ENCODE results near the gene EXOC3L4. TPM values are rescaled to one million over a fixed set of nuclear protein-coding genes. Genes with fewer than 3 reads are reported as not detected.

Gene EXOC3L4
- total RNA-seq, 6 experiments from 2014 or later, result 0.45 TPM; not detected in 5

GRCh38 chr14:103125098-103126070 is 30.9 kb downstream of the EXOC3L4 start:
- H3K9me3 Mint-ChIP-seq, result no peaks in the 10 kb centered on the region
- H3K36me3 Mint-ChIP-seq (ENCODE audit: low read depth), result no peaks in the 10 kb centered on the region
- peaks cover 37% of the 10 kb centered on the region for H3K4me1 Mint-ChIP-seq (ENCODE audit: low read depth)
- no peak for DNase-seq
- no peak overlapping the region for H3K27ac Mint-ChIP-seq
- TF ChIP-seq CTCF (IDR thresholded peaks at IDR 0.05), result no peak
- H3K27me3 Mint-ChIP-seq (ENCODE audit: insufficient read depth), result peaks cover 2% of the 10 kb centered on the region; the same call in 1 of the 2 replicates
- H3K4me3 Mint-ChIP-seq, result no peak overlapping the region

- Mint-ChIP-seq H3K36me3 (ENCODE audit: low read depth) (no peaks in the 10 kb centered on the region), H3K9me3 (no peaks in the 10 kb centered on the region), H3K4me3 (no peak overlapping the region), H3K27me3 (ENCODE audit: insufficient read depth) (peaks cover 2% of the 10 kb centered on the region; the same call in 1 of the 2 replicates), H3K27ac (no peak overlapping the region), H3K4me1 (ENCODE audit: low read depth) (peaks cover 37% of the 10 kb centered on the region)
- no peak for TF ChIP-seq CTCF (IDR thresholded peaks at IDR 0.05)
- DNase-seq, result no peak
These were observed 31.8 kb downstream of the EXOC3L4 start for GRCh38 chr14:103126088-103126872.

GRCh38 chr14:103126873-103127304 is 32.4 kb downstream of the EXOC3L4 start:
- H3K9me3 Mint-ChIP-seq, result no peaks in the 10 kb centered on the region
- no peaks in the 10 kb centered on the region for H3K36me3 Mint-ChIP-seq (ENCODE audit: low read depth)
- no peak for TF ChIP-seq CTCF (IDR thresholded peaks at IDR 0.05)
- H3K27me3 Mint-ChIP-seq (ENCODE audit: insufficient read depth), result peaks cover 2% of the 10 kb centered on the region; the same call in 1 of the 2 replicates
- DNase-seq, result no peak
- H3K4me1 Mint-ChIP-seq (ENCODE audit: low read depth), result peaks cover 35% of the 10 kb centered on the region
- no peak overlapping the region for H3K27ac Mint-ChIP-seq
- H3K4me3 Mint-ChIP-seq, result no peak overlapping the region

GRCh38 chr14:103127356-103127755 is 32.8 kb downstream of the EXOC3L4 start:
- peaks cover 2% of the 10 kb centered on the region; the same call in 1 of the 2 replicates for H3K27me3 Mint-ChIP-seq (ENCODE audit: insufficient read depth)
- H3K27ac Mint-ChIP-seq, result no peak overlapping the region
- no peak for TF ChIP-seq CTCF (IDR thresholded peaks at IDR 0.05)
- no peaks in the 10 kb centered on the region for H3K36me3 Mint-ChIP-seq (ENCODE audit: low read depth)
- peaks cover 31% of the 10 kb centered on the region for H3K4me1 Mint-ChIP-seq (ENCODE audit: low read depth)
- no peak for DNase-seq
- no peak overlapping the region for H3K4me3 Mint-ChIP-seq
- H3K9me3 Mint-ChIP-seq, result no peaks in the 10 kb centered on the region

GRCh38 chr14:103127861-103128598 is 33.5 kb downstream of the EXOC3L4 start:
- peaks cover 2% of the 10 kb centered on the region; the same call in 1 of the 2 replicates for H3K27me3 Mint-ChIP-seq (ENCODE audit: insufficient read depth)
- no peak overlapping the region for H3K4me3 Mint-ChIP-seq
- TF ChIP-seq CTCF (IDR thresholded peaks at IDR 0.05), result no peak
- DNase-seq, result no peak
- H3K4me1 Mint-ChIP-seq (ENCODE audit: low read depth), result peaks cover 31% of the 10 kb centered on the region
- no peaks in the 10 kb centered on the region for H3K9me3 Mint-ChIP-seq
- peak overlapping the region; percentile 48; the same call in 1 of the 2 replicates for H3K27ac Mint-ChIP-seq
- H3K36me3 Mint-ChIP-seq (ENCODE audit: low read depth), result peaks cover 5% of the 10 kb centered on the region; the same call in 1 of the 2 replicates
